Osteoblast (primary cell): ENCODE results near the gene HSD3B1. TPM values are rescaled to one million over a fixed set of nuclear protein-coding genes. Genes with fewer than 3 reads are reported as not detected.

Source experiments
- DNase-seq: peaks from one replicate; pipeline ENCODE4 v3.0.0; 2011; ENCODE audit warnings: low spot score, mixed read lengths; ENCODE audit not compliant: insufficient read length; ENCODE audit errors: missing footprints
- H2AFZ ChIP-seq: 2 replicates; pipeline ENCODE4 v1.6.0; 2011; ENCODE audit warnings: mild to moderate bottlenecking, low read length
- H3K27ac ChIP-seq: 2 replicates; pipeline ENCODE4 v1.5.1; 2011; ENCODE audit warnings: mild to moderate bottlenecking, low read depth, low read length, moderate library complexity
- H3K27me3 ChIP-seq: 2 replicates; pipeline ENCODE4 v1.6.0; 2012; ENCODE audit warnings: mild to moderate bottlenecking, control low read depth, inconsistent platforms, low read length, moderate library complexity; ENCODE audit not compliant: insufficient read depth
- H3K36me3 ChIP-seq: 2 replicates; pipeline ENCODE4 v1.5.1; 2011; ENCODE audit warnings: mild to moderate bottlenecking, low read length, control low read depth, moderate library complexity; ENCODE audit not compliant: insufficient read depth
- H3K4me1 ChIP-seq: 2 replicates; pipeline ENCODE4 v1.5.1; 2011; ENCODE audit warnings: mild to moderate bottlenecking, low read length, control low read depth, moderate library complexity; ENCODE audit not compliant: insufficient read depth
- H3K4me2 ChIP-seq: 2 replicates; pipeline ENCODE4 v1.6.0; 2011; ENCODE audit warnings: mild to moderate bottlenecking, low read length; ENCODE audit not compliant: insufficient read depth
- H3K4me3 ChIP-seq: fragments of 200-600 bp; sonication (generic); 3 replicates; pipeline ENCODE4 v1.5.1; 2012; ENCODE audit warnings: mild to moderate bottlenecking, low read length, inconsistent platforms; ENCODE audit not compliant: insufficient read depth
- H3K79me2 ChIP-seq: 2 replicates; pipeline ENCODE4 v1.6.0; 2012; ENCODE audit warnings: mild to moderate bottlenecking, low read length, control low read depth, inconsistent platforms; ENCODE audit not compliant: insufficient read depth
- H3K9me3 ChIP-seq: 2 replicates; pipeline ENCODE4 v1.5.1; 2011; ENCODE audit warnings: low read depth, low read length, control low read depth
- H4K20me1 ChIP-seq: 2 replicates; pipeline ENCODE4 v1.6.0; 2012; ENCODE audit warnings: mild to moderate bottlenecking, low read length, control low read depth; ENCODE audit not compliant: insufficient read depth
- CTCF ChIP-seq: IDR thresholded peaks from 2 replicates; pipeline ENCODE4 v1.5.1; 2011; ENCODE audit warnings: mild to moderate bottlenecking, low read depth, low read length, moderate library complexity; ENCODE audit errors: extremely low read depth
- total RNA-seq: library from RNA; depleted of rRNA; stranded (reverse); fragments of >200 nt; gene quantifications from 2 replicates; pipeline ENCODE4 v1.2.3, GENCODE V29; 2012

Gene HSD3B1
- total RNA-seq, 1 donor, result not detected

- DNase-seq, result no peak
- no peaks in the 10 kb centered on the region for H3K36me3 ChIP-seq
- H3K27me3 ChIP-seq, result no peaks in the 10 kb centered on the region
These were observed 24.8 kb downstream of the HSD3B1 start for GRCh38 chr1:119531606-119532323.

GRCh38 chr1:119532324-119532910 lies 25.4 kb downstream of the HSD3B1 start:
- H3K27ac ChIP-seq, result no peak overlapping the region
- no peaks in the 10 kb centered on the region for H3K9me3 ChIP-seq
- H3K4me2 ChIP-seq, result no peak overlapping the region
- no peaks in the 10 kb centered on the region for H3K36me3 ChIP-seq
- H3K4me3 ChIP-seq, result no peak overlapping the region
- H2AFZ ChIP-seq, result no peak overlapping the region
- no peaks in the 10 kb centered on the region for H4K20me1 ChIP-seq
- H3K27me3 ChIP-seq, result no peaks in the 10 kb centered on the region
- no peak for TF ChIP-seq CTCF
- no peaks in the 10 kb centered on the region for H3K4me1 ChIP-seq
- DNase-seq, result no peak
- H3K79me2 ChIP-seq, result no peaks in the 10 kb centered on the region

More at GRCh38 chr1:119531606-119532323, 24.8 kb downstream of the HSD3B1 start:
- Histone ChIP-seq H3K4me1 (no peaks in the 10 kb centered on the region), H3K4me3 (no peak overlapping the region), H3K4me2 (no peak overlapping the region), H3K9me3 (no peaks in the 10 kb centered on the region), H3K79me2 (no peaks in the 10 kb centered on the region), H4K20me1 (no peaks in the 10 kb centered on the region), H2AFZ (no peak overlapping the region), H3K27ac (no peak overlapping the region)
- TF ChIP-seq CTCF, result no peak

GRCh38 chr1:119535381-119535780 lies 28.4 kb downstream of the HSD3B1 start:
- H2AFZ ChIP-seq, result no peak overlapping the region

More at GRCh38 chr1:119535381-119535780, 28.4 kb downstream of the HSD3B1 start:
- no peaks in the 10 kb centered on the region for H3K79me2 ChIP-seq
- no peak for DNase-seq
- no peak overlapping the region for H3K27ac ChIP-seq
- H4K20me1 ChIP-seq, result no peaks in the 10 kb centered on the region
- no peaks in the 10 kb centered on the region for H3K27me3 ChIP-seq
- H3K4me2 ChIP-seq, result no peak overlapping the region
- H3K4me3 ChIP-seq, result no peak overlapping the region
- H3K9me3 ChIP-seq, result no peaks in the 10 kb centered on the region
- TF ChIP-seq CTCF, result no peak
- H3K36me3 ChIP-seq, result no peaks in the 10 kb centered on the region
- no peaks in the 10 kb centered on the region for H3K4me1 ChIP-seq
